Bronchial epithelial cell (primary cell): ENCODE measurements around the gene TBX21. TPM values are rescaled to one million over a fixed set of nuclear protein-coding genes. Genes with fewer than 3 reads are reported as not detected.

Source experiments
- DNase-seq: peaks from one replicate; pipeline ENCODE4 v3.0.0-alpha.2; 2010; ENCODE audit warnings: low read depth
- FAIRE-seq: peaks from 2 replicates; lab custom pipeline; 2011; peaks lifted over from hg19 to GRCh38; lab: Jason Lieb, UNC
- H3K27me3 ChIP-seq: 2 replicates; pipeline ENCODE4 v1.5.1; 2011; ENCODE audit warnings: low read length; ENCODE audit not compliant: control insufficient read depth, insufficient read depth
- H3K36me3 ChIP-seq: 2 replicates; pipeline ENCODE4 v1.5.1; 2011; ENCODE audit warnings: low read length; ENCODE audit not compliant: control insufficient read depth, insufficient read depth
- H3K4me3 ChIP-seq: 2 replicates; pipeline ENCODE4 v1.5.1; 2011; ENCODE audit warnings: mild to moderate bottlenecking, low read depth, low read length, control low read depth
- total RNA-seq: library from RNA; depleted of rRNA; stranded (reverse); fragments of >200 nt; gene quantifications from 2 replicates; pipeline ENCODE4 v1.2.1, GENCODE V29; 2014
- TF ChIP-seq, protein P1 (sequence below): IDR thresholded peaks from 2 replicates; pipeline ENCODE4 v1.5.1; 2011; ENCODE audit warnings: mild to moderate bottlenecking, moderate library complexity, low read length, control low read depth, inconsistent platforms; ENCODE audit not compliant: insufficient read depth, severe bottlenecking

Gene TBX21
- total RNA-seq, 1 donor from 2014 or later: not detected

DNA sequence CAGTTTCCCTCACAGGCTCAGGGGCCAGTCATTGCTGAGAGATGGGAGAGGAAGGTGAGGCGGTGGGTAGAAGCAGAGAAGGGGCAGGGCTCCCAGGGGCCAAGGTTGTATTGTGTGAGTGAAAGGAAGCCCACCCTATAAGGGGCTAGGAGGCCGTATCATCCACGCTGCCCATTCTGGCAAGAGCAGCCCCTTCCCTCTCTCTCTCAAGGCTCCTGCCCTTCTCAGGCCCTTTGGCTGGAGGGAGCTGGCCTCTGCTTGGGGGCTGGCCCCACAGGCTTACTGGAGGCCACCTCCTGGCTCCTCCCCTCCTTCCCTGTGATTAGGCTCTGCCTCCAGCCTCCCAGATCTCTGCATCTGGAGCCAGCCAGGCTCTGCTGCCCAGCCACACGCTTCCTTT, 31.4 kb upstream of the TBX21 start:
- Histone ChIP-seq H3K36me3 (peaks cover 1% of the 10 kb centered on the region), H3K4me3 (no peak overlapping the region), H3K27me3 (no peaks in the 10 kb centered on the region)
- DNase-seq (no peak), FAIRE-seq (no peak)
- TF ChIP-seq, protein P1, sequence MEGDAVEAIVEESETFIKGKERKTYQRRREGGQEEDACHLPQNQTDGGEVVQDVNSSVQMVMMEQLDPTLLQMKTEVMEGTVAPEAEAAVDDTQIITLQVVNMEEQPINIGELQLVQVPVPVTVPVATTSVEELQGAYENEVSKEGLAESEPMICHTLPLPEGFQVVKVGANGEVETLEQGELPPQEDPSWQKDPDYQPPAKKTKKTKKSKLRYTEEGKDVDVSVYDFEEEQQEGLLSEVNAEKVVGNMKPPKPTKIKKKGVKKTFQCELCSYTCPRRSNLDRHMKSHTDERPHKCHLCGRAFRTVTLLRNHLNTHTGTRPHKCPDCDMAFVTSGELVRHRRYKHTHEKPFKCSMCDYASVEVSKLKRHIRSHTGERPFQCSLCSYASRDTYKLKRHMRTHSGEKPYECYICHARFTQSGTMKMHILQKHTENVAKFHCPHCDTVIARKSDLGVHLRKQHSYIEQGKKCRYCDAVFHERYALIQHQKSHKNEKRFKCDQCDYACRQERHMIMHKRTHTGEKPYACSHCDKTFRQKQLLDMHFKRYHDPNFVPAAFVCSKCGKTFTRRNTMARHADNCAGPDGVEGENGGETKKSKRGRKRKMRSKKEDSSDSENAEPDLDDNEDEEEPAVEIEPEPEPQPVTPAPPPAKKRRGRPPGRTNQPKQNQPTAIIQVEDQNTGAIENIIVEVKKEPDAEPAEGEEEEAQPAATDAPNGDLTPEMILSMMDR: no peak

DNA sequence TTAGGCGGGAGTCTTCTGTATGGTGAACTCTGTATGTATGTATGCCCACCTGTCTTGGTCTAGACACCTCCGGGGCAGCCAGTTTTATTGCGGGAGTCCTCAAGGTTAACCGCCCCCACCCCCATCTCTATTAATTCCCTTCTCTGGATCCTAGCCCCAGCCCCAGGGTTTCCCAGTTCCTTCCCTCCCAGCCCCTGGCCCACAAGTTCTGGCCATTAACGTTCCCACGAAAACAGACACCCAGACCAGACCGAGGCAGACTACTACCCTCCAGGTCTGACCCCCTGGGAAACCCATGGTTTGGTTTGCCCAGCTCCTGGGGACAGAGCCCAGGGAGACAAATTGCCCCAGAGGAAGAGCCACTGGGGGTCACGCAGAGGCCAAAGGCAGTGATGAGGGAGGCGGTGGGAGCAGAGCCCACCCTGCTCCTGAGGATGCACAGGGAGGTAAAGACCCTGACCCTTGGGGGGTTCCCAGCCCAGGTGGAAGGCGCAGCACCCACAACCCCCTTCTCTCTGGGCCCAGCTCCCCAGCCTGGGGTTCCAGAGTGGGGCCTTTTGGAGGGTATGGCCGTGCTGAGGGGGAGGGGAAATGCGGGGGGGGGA, 30.5 kb upstream of the TBX21 start:
- Histone ChIP-seq H3K36me3 (peaks cover 1% of the 10 kb centered on the region), H3K27me3 (peaks cover 1% of the 10 kb centered on the region), H3K4me3 (no peak overlapping the region)
- no peak for DNase-seq
- TF ChIP-seq, protein P1: no peak
- FAIRE-seq: no peak

DNA sequence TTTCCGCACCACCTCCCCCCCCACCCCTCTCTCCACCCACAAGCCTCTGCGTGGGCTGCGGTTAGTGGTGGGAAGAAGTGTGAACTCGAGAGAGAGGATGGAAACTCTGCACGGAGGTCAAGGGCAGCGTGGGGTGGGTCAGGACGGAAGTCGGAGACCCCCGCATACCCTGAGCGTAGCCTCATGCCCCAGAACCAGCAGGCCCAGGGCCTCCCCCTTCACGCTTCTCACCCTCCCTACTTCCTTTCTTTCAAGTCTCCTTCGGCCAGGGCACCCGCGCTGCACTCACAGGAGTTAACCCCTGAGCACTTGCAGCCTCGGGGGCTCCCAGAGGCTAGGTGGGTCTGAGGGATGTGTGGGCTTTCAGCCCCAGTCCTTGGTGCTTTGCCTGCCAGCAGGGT, 29.8 kb upstream of the TBX21 start:
- no peak for DNase-seq
- FAIRE-seq: no peak
- Histone ChIP-seq H3K4me3 (no peak overlapping the region), H3K36me3 (peaks cover 1% of the 10 kb centered on the region), H3K27me3 (peaks cover 1% of the 10 kb centered on the region)
- TF ChIP-seq, protein P1: no peak

GRCh38 chr17:47703671-47704070, 29.4 kb upstream of the TBX21 start:
- DNase-seq (no peak), FAIRE-seq (no peak)
- Histone ChIP-seq H3K4me3 (no peak overlapping the region), H3K36me3 (peaks cover 1% of the 10 kb centered on the region), H3K27me3 (peaks cover 4% of the 10 kb centered on the region)
- TF ChIP-seq, protein P1: no peak

- Histone ChIP-seq H3K4me3 (no peak overlapping the region), H3K36me3 (peaks cover 1% of the 10 kb centered on the region), H3K27me3 (peaks cover 4% of the 10 kb centered on the region)
- no peak for FAIRE-seq
- TF ChIP-seq, protein P1: no peak
- DNase-seq: no peak
Observed at GRCh38 chr17:47704116-47704515, 28.9 kb upstream of the TBX21 start.

- H3K4me3 ChIP-seq: no peak overlapping the region
- DNase-seq (no peak), FAIRE-seq (peak; percentile 75)
- H3K27me3 ChIP-seq: peaks cover 4% of the 10 kb centered on the region
- H3K36me3 ChIP-seq: peaks cover 1% of the 10 kb centered on the region
- TF ChIP-seq, protein P1: no peak
Observed at GRCh38 chr17:47704736-47705135, 28.3 kb upstream of the TBX21 start.
